Calu3 (cell line): ENCODE data around the gene COL8A2. TPM values are rescaled to one million over a fixed set of nuclear protein-coding genes. Genes with fewer than 3 reads are reported as not detected.

Experiments
- BruUV-seq: library from RNA; stranded (reverse); fragments of 400-500 nt; replicated peaks from 2 replicates; lab custom pipeline; 2021; lab: Mats Ljungman, UMichigan
- CTCF ChIA-PET: fragments of 300-600 bp; sonication (Branson Sonifier 250); formaldehyde crosslinking; loops from one replicate; lab custom pipeline; 2022; ENCODE audit warnings: antibody characterized with exemption; lab: Charles Lee
- DNase-seq: peaks from one replicate; pipeline ENCODE4 v3.0.0; 2022
- H3K27ac Mint-ChIP-seq: one replicate; pipeline ENCODE4 v1.8.0; 2022; ENCODE audit warnings: mixed read lengths; ENCODE audit not compliant: unreplicated experiment
- H3K27me3 Mint-ChIP-seq: one replicate; pipeline ENCODE4 v1.8.0; 2022; ENCODE audit warnings: mixed read lengths; ENCODE audit not compliant: unreplicated experiment
- H3K36me3 Mint-ChIP-seq: one replicate; pipeline ENCODE4 v1.8.0; 2022; ENCODE audit warnings: mild to moderate bottlenecking, moderate library complexity, mixed read lengths; ENCODE audit not compliant: insufficient read depth, unreplicated experiment
- H3K4me1 Mint-ChIP-seq: one replicate; pipeline ENCODE4 v1.8.0; 2022; ENCODE audit warnings: mild to moderate bottlenecking, low read depth, mixed read lengths; ENCODE audit not compliant: unreplicated experiment
- H3K4me3 Mint-ChIP-seq: one replicate; pipeline ENCODE4 v1.8.0; 2022; ENCODE audit warnings: mild to moderate bottlenecking, low read depth, moderate library complexity, mixed read lengths; ENCODE audit not compliant: unreplicated experiment
- H3K9me3 Mint-ChIP-seq: one replicate; pipeline ENCODE4 v1.8.0; 2022; ENCODE audit warnings: low read depth, mixed read lengths; ENCODE audit not compliant: unreplicated experiment
- CTCF ChIP-seq: fragments of 200-600 bp; IDR thresholded peaks from one replicate; pipeline ENCODE4 v1.8.0; 2022; ENCODE audit warnings: antibody characterized with exemption; ENCODE audit not compliant: unreplicated experiment
- intact Hi-C: fragments of 100-400 bp; cut with micrococcal nuclease; formaldehyde crosslinking; loops from one replicate; pipeline ENCODE4 v1.10.0; 2022; ENCODE audit not compliant: unreplicated experiment
- total RNA-seq: library from RNA; stranded (reverse); gene quantifications from 2 replicates; pipeline ENCODE4 v1.2.3, GENCODE V29; 2022

COL8A2 gene
- total RNA-seq, 1 experiment from 2014 or later, result not detected

DNA sequence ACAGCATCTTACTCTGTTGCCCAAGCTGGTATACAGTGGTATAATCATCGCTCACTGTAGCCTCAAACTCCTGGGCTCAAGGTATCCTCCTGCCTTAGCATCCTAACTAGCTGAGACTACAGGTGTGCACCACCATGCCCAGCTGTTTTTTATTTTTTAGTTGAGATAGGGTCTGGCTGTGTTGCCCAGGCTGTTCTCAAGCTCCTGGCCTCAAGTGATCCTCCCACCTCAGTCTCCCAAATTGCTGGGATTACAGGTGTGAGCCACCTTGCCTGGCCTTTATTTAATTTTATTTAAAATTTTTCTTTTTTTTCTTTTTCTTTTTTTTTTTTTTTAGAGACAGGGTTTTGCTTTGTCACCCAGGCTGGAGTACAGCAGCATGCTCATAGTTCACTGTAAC, 40.1 kb upstream of the COL8A2 start:
- H3K27ac Mint-ChIP-seq, result no peak overlapping the region
- CTCF ChIA-PET, result interaction anchor here (0.7 kb wide), 2 partner anchors 185 to 193 kb away, joined by 3 to 4 read pairs; no protein-coding TSS in a partner anchor
- intact Hi-C loops, result no loop called here
- DNase-seq, result no peak
- TF ChIP-seq CTCF, result no peak
- no TSS peak for BruUV-seq
- H3K4me1 Mint-ChIP-seq, result peaks cover 38% of the 10 kb centered on the region
- no peak overlapping the region for H3K4me3 Mint-ChIP-seq
- no peaks in the 10 kb centered on the region for H3K9me3 Mint-ChIP-seq
- peaks cover 20% of the 10 kb centered on the region for H3K36me3 Mint-ChIP-seq
- H3K27me3 Mint-ChIP-seq, result no peaks in the 10 kb centered on the region

GRCh38 chr1:36164361-36164760, 39.3 kb upstream of the COL8A2 start:
- Mint-ChIP-seq H3K4me3 (no peak overlapping the region), H3K36me3 (peaks cover 20% of the 10 kb centered on the region), H3K27ac (no peak overlapping the region), H3K4me1 (peaks cover 43% of the 10 kb centered on the region), H3K27me3 (no peaks in the 10 kb centered on the region), H3K9me3 (no peaks in the 10 kb centered on the region)
- BruUV-seq, result no TSS peak
- CTCF ChIA-PET, result no interaction called here
- no peak for TF ChIP-seq CTCF
- intact Hi-C loops, result no loop called here
- no peak for DNase-seq

DNA sequence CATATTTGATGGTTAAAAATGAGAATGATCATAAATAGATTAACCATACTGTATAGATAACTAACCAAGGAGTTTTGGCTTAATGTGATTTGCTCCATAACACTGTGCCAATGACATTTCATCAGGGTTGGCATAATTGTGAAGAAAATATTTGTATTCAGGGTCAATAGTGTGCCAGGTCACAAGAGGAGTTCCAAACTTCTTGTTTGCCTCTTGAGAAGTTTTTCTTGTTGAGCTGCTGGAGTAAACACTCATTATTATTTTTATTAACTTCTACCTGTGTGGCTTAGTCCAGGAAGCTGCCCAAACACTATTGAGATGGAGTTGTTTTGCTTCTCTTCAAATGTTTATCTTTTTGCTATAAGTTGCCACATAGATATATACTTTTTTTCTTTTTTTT, 38.4 kb upstream of the COL8A2 start:
- Mint-ChIP-seq H3K36me3 (peaks cover 20% of the 10 kb centered on the region), H3K27me3 (no peaks in the 10 kb centered on the region), H3K4me1 (peaks cover 50% of the 10 kb centered on the region), H3K4me3 (no peak overlapping the region), H3K27ac (no peak overlapping the region), H3K9me3 (no peaks in the 10 kb centered on the region)
- no peak for DNase-seq
- no peak for TF ChIP-seq CTCF
- CTCF ChIA-PET, result interaction anchor here (0.7 kb wide), 1 partner anchor 983 kb away, joined by 4 read pairs; no protein-coding TSS in a partner anchor
- intact Hi-C loops, result no loop called here
- BruUV-seq, result no TSS peak

GRCh38 chr1:36162680-36163239, 37.7 kb upstream of the COL8A2 start:
- H3K27ac Mint-ChIP-seq, result peak overlapping the region; percentile 91
- CTCF ChIA-PET, result interaction anchor here (0.7 to 3.6 kb wide), 4 partner anchors 13 to 983 kb away, joined by 3 to 23 read pairs (median 6); partner anchors contain the start of gene TRAPPC3
- TF ChIP-seq CTCF, result no peak
- H3K4me3 Mint-ChIP-seq, result no peak overlapping the region
- intact Hi-C loops, result no loop called here
- no peaks in the 10 kb centered on the region for H3K27me3 Mint-ChIP-seq
- H3K9me3 Mint-ChIP-seq, result no peaks in the 10 kb centered on the region
- H3K4me1 Mint-ChIP-seq, result peaks cover 56% of the 10 kb centered on the region
- BruUV-seq, result TSS peak; percentile 1
- H3K36me3 Mint-ChIP-seq, result peaks cover 25% of the 10 kb centered on the region
- no peak for DNase-seq
